Superior temporal gyrus (tissue), 1 donor: ENCODE measurements around the gene TNFAIP8L1.

ENCODE experiments used
- DNase-seq: peaks from one replicate; pipeline ENCODE4 v3.0.0-alpha.2; 2016; ENCODE audit errors: extremely low spot score

TNFAIP8L1 gene

DNA sequence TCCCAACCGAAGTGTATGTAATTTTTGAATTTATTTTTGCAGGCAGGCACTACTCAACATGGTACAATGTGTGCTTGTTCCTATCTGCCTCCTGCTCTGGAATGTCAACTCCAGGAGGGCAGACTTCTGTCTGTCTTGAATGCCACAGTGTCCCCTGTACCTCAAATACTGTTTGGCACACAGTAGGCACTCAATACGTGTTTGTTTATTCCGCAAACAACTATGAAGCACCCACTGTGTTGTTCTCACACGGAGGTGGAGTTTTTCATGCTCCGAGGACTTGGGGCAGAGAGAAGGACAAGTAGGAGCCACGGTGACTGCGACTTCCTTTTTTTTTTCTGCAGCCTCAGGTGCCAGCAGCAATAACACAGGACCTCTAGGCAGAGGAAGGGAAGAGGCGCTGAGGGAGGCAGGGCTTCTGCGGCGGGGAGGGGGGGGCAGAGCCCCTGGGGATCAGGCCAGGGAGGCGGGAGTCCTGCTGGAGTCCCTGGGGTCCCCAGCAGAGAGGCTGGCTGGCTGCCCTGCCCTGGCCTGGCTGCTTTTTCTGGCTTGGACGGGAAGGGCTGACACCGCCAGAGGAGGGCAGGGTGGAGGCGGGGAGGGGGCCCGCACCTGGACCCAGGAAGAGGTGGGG is 29.3 kb upstream of the TNFAIP8L1 start:
- DNase-seq, result no peak

- no peak for DNase-seq
These were observed 26.0 kb upstream of the TNFAIP8L1 start for GRCh38 chr19:4613254-4613751.

DNA sequence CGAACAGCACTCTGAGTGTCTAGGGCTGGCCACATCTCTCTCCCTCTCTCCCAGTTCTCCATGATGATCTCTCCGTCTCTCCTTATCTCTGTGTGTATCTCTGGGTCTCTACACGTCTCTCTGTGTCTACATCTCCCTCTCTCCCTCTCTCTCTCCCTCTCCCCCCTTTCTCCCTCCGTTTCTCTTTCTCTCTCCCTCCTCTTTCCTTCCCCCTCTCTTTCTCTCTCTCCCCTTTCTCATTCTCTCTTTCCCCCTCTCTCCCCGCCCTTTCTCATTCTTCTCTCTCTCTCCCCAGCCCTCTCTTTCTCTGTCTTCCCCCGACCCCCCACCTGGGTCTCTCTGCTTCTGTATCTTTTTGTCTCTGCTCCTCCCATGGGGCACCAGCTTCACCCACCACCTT is 21.3 kb upstream of the TNFAIP8L1 start:
- DNase-seq, result no peak

- DNase-seq, result no peak
These were observed 19.5 kb upstream of the TNFAIP8L1 start for GRCh38 chr19:4619668-4620294.

DNA sequence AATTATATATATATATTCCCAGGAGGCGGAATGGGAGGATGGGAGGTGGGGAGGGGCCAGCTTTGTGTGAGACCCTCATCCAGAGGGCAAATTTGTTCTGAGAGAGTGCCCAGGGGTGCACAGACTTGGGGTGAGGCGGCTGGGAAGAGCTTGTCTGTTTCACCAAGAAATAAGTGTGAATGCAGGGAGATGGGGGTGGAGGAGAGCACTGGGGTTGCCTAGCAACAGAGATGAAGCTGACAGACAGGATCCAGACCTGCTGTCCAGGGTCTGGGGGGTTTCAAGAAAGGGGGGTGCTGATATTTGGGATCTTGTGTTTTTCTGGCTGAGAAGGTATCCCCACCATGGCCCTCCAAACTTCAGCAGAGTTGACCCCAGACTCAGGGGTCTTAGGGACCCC is 18.6 kb upstream of the TNFAIP8L1 start:
- DNase-seq, result peak; percentile 9

GRCh38 chr19:4622695-4623421 is 16.5 kb upstream of the TNFAIP8L1 start:
- DNase-seq, result peak; percentile 12

- DNase-seq, result no peak
These were observed 15.0 kb upstream of the TNFAIP8L1 start for GRCh38 chr19:4624301-4624700.

DNA sequence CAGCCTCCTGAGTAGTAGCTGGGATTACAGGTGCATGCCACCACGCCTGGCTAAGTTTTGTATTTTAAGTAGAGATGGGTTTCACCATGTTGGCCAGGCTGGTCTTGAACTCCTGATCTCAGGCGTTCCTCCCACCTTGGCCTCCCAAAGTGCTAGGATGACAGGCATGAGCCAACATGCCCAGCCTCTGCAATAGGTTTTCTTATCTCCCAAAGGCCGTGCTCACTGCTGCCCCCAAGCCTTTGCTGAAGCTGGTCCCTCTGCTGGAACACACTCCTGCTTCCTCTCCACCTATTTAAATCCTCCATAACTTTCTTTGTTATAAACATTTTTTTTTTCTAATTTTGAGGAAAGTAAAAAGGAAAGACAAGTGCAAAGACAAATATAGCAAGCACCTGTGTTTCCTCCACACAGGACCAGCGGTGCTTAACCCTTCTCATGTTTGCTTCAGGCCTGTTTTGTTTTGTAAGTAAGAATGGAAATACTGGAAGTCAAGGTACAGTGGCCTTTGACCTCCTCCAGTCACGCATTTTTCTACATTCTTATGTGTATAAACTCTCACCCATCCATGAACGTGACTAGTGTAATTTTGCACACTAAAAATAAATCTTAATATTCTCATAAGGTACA is 14.5 kb upstream of the TNFAIP8L1 start:
- DNase-seq, result peak; percentile 11

DNA sequence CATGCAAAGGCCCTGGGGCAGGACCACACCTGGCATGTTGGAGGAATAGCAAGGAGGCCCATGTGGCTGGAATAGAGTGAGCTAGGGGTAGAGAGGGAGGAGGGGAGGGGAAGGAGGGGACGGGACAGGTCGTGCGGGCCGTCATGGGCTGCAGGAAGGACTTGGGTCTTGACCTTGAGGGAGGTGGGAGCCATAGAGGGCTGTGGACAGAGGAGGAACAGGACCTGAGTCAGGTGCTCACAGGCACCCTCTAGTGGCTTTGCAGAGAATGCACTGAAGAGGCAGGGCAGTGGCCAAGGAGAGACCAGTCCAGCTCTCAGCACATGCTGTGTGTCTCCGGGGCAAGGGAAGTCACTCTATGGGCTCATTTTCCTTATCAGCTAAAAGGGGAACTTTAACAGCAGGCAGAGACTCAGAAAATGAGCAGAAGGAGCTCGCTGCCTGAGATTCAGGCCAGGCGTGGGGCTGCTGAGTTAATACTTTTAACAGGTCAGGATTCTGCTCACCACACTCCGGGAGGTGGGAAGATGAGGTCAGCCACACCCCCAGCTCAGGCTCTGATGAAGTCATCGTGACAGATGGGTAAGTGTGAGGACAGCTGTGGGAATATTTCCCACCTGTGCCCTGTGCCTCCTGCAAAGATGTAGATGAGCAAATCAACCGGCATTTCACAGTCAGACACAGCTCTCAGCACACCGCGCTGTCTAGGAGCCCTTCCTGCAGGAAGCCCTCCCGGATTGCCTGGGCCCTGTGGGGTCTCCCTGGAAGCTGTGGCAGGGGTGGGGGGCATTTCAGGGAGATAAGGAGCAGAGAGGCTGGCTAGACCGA is 6.0 kb upstream of the TNFAIP8L1 start:
- peak; percentile 32 for DNase-seq

GRCh38 chr19:4635754-4636116 is 3.6 kb upstream of the TNFAIP8L1 start:
- no peak for DNase-seq

DNA sequence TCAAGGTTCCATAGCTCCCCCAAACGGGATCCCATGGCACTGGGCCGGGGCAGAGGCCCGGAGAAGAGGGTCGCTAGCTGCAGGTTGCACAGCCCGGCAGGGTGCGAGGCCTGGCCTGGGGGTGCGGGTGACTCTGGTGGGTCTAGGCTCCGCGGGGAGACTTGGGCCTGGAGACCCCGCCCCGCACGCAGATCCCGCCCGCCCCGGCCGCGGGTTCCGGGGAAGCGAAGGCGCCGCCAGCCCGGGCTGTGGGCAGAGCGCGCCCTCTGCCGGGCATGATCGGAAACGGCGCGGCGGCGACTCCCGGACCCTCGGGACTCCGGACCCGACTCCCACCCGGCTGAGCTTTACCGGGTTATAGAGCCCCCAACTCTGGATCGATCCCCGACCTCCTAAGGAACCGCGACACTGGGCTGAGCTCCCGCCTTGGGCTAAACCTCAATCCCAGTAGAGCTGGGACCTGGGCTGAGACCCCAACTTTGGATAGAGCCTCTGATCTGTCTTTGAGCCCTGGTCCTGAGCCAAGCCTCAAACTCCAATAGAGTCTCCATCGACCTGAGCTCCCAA is 3.1 kb upstream of the TNFAIP8L1 start:
- DNase-seq, result no peak

- no peak for DNase-seq
These were observed 2.6 kb upstream of the TNFAIP8L1 start for GRCh38 chr19:4636761-4637160.

- DNase-seq, result no peak
These were observed 999 bp upstream of the TNFAIP8L1 start for GRCh38 chr19:4638317-4638716.

GRCh38 chr19:4639531-4640246 is 373 bp downstream of the TNFAIP8L1 start:
- DNase-seq, result no peak

DNA sequence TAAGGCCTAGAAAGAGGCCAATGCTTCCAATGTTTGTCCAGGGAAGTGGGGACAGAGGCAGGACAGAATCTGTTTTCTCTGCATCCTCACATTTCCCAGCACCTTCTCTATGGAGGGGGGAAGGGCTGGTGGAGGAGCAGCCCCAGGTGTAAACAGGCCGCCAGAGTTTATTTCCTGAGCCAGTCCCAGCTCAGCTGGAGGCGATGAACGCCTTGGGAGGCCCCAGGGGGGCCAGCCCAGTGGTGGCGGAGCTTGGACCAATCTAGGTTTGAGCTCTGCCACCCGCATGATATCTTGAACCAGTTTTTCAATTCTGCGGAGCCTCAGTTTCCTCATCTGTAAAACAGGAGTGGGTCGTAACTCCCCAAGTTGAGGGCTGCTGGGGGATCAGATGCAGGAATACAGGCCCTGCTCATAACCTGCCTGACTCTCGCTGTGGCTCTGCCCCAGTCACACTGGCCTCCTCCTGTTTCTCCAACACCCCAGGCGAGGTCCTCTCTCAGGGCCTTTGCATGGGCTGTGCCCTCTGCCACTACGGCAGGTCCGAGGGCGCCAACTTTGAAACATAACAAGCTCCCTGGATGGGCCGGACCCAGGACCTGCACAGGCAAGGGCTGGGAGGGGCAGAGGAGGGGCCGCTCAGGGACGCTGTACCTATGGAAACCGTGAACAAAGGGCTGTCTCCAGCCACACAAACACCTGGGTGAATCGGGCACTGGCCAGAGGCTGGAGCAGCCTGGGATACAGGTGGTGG is 1.1 kb downstream of the TNFAIP8L1 start:
- no peak for DNase-seq

- no peak for DNase-seq
These were observed 1.8 kb downstream of the TNFAIP8L1 start for GRCh38 chr19:4641132-4641531.

- no peak for DNase-seq
These were observed 3.3 kb downstream of the TNFAIP8L1 start for GRCh38 chr19:4642625-4643024.

DNA sequence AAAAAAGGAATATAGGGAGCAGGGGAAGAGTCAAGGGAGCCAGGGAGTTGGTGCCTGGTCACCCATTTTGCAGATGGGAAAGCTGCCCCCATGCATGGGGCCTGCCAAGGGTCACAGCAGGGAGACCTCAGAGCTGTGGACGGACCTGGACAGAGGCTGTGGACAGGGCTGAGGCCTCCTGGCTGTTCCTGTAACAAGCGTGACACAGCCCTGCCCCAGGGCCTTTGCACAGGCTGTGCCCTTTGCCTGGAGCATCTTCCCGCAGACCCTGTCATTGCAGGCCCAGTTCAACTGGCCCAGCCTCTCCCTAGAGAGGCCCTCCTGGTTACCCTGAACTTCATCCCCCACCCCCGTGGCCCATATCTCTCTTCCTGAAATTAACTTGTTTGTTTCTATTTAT is 6.4 kb downstream of the TNFAIP8L1 start:
- no peak for DNase-seq

- no peak for DNase-seq
These were observed 8.6 kb downstream of the TNFAIP8L1 start for GRCh38 chr19:4647676-4648644.
